SK-N-SH treated with all-trans-retinoic acid at 6 μM for 48 hours (cell line): ENCODE data around the gene ADAMTS13.

ENCODE experiments used
- ATAC-seq: fragments of 200-7000 bp; cut with Tn5 transposase; 3 replicates; pipeline ENCODE4 v1.9.1; 2020; ENCODE audit warnings: mild to moderate bottlenecking, moderate library complexity
- BACH2 ChIP-seq: fragments of 250-450 bp; sonication (Bioruptor Pico); IDR thresholded peaks from 2 replicates; pipeline ENCODE4 v1.9.0; 2021; ENCODE audit warnings: mild to moderate bottlenecking, borderline replicate concordance
- CREB5 ChIP-seq: fragments of 250-450 bp; sonication (Bioruptor Pico); IDR thresholded peaks from 2 replicates; pipeline ENCODE4 v1.5.1; 2020; ENCODE audit warnings: low read depth, mild to moderate bottlenecking, moderate library complexity
- CSDC2 ChIP-seq: fragments of 250-450 bp; sonication (Bioruptor Pico); IDR thresholded peaks from 2 replicates; pipeline ENCODE4 v1.5.0; 2020; ENCODE audit warnings: mild to moderate bottlenecking, moderate library complexity
- ESRRG ChIP-seq: fragments of 250-450 bp; sonication (Bioruptor Pico); IDR thresholded peaks from 2 replicates; pipeline ENCODE4 v1.6.1; 2021; ENCODE audit warnings: mild to moderate bottlenecking
- GLIS3 ChIP-seq: fragments of 250-450 bp; sonication (Bioruptor Pico); IDR thresholded peaks from 2 replicates; pipeline ENCODE4 v1.5.0; 2020; ENCODE audit warnings: mild to moderate bottlenecking, moderate library complexity
- PATZ1 ChIP-seq: fragments of 250-450 bp; sonication (Bioruptor Pico); IDR thresholded peaks from 2 replicates; pipeline ENCODE4 v1.8.0; 2020; ENCODE audit warnings: mild to moderate bottlenecking, moderate library complexity, borderline replicate concordance
- POU6F1 ChIP-seq: fragments of 250-450 bp; sonication (Bioruptor Pico); IDR thresholded peaks from 2 replicates; pipeline ENCODE4 v1.8.0; 2021; ENCODE audit warnings: low read depth, mild to moderate bottlenecking, moderate library complexity, borderline replicate concordance
- RARB ChIP-seq: fragments of 250-450 bp; sonication (Bioruptor Pico); IDR thresholded peaks from 2 replicates; pipeline ENCODE4 v1.8.0; 2021; ENCODE audit warnings: mild to moderate bottlenecking, moderate library complexity
- SNAI2 ChIP-seq: fragments of 250-450 bp; sonication (Bioruptor Pico); IDR thresholded peaks from 2 replicates; pipeline ENCODE4 v1.5.0; 2020; ENCODE audit warnings: mild to moderate bottlenecking, moderate library complexity
- TCF4 ChIP-seq: fragments of 250-450 bp; sonication (Bioruptor Pico); IDR thresholded peaks from 2 replicates; pipeline ENCODE4 v1.8.0; 2021; ENCODE audit warnings: mild to moderate bottlenecking, moderate library complexity, borderline replicate concordance
- TOX ChIP-seq: fragments of 250-450 bp; sonication (Bioruptor Pico); IDR thresholded peaks from 2 replicates; pipeline ENCODE4 v1.8.0; 2021; ENCODE audit warnings: mild to moderate bottlenecking, moderate library complexity, borderline replicate concordance
- TSHZ2 ChIP-seq: fragments of 250-450 bp; sonication (Bioruptor Pico); IDR thresholded peaks from 2 replicates; pipeline ENCODE4 v1.5.0; 2020; ENCODE audit warnings: mild to moderate bottlenecking, moderate library complexity
- ZC3H10 ChIP-seq: fragments of 250-450 bp; sonication (Bioruptor Pico); IDR thresholded peaks from 2 replicates; pipeline ENCODE4 v1.5.1; 2021; ENCODE audit warnings: mild to moderate bottlenecking, moderate library complexity
- ZFP3 ChIP-seq: fragments of 250-450 bp; sonication (Bioruptor Pico); IDR thresholded peaks from 2 replicates; pipeline ENCODE4 v1.5.0; 2020; ENCODE audit warnings: mild to moderate bottlenecking, moderate library complexity
- ZFP30 ChIP-seq: fragments of 450-650 bp; formaldehyde crosslinking; IDR thresholded peaks from 2 replicates; pipeline ENCODE4 v1.5.0; 2022; ENCODE audit warnings: mild to moderate bottlenecking, moderate library complexity
- ZNF565 ChIP-seq: fragments of 450-650 bp; formaldehyde crosslinking; conservative IDR thresholded peaks from 2 replicates; pipeline ENCODE4 v1.5.0; 2020; ENCODE audit warnings: low read depth, mild to moderate bottlenecking, moderate library complexity
- ZNF70 ChIP-seq: fragments of 450-650 bp; formaldehyde crosslinking; IDR thresholded peaks from 2 replicates; pipeline ENCODE4 v1.5.0; 2020; ENCODE audit warnings: mild to moderate bottlenecking, moderate library complexity
- ZNF8 ChIP-seq: fragments of 450-650 bp; formaldehyde crosslinking; IDR thresholded peaks from 2 replicates; pipeline ENCODE4 v1.5.0; 2020; ENCODE audit warnings: mild to moderate bottlenecking, moderate library complexity

ADAMTS13 gene

GRCh38 chr9:133487331-133487725 lies 65.2 kb downstream of the ADAMTS13 start:
- no peak for ATAC-seq
- TF ChIP-seq CREB5 (CRISPR knock-in tag) = no peak
- no peak for TF ChIP-seq ZC3H10
- no peak for TF ChIP-seq ZFP3

GRCh38 chr9:133488686-133489252 lies 66.6 kb downstream of the ADAMTS13 start:
- no peak for ATAC-seq
- TF ChIP-seq PATZ1 (no peak), TOX (CRISPR knock-in tag) (no peak), SNAI2 (CRISPR knock-in tag) (no peak), ZC3H10 (no peak)
- TF ChIP-seq, all 23 proteins: peak for 0

- TF ChIP-seq ZC3H10 (no peak), BACH2 (no peak), ZNF70 (CRISPR knock-in tag) (no peak), RARB (no peak), TCF4 (CRISPR knock-in tag) (no peak), TSHZ2 (CRISPR knock-in tag) (no peak), POU6F1 (CRISPR knock-in tag) (no peak), GLIS3 (no peak), ESRRG (CRISPR knock-in tag) (no peak), ZNF8 (CRISPR knock-in tag) (no peak)
- TF ChIP-seq, all 23 proteins: peak for 0
- ATAC-seq = no peak
Observed at GRCh38 chr9:133489253-133490190, 67.4 kb downstream of the ADAMTS13 start.

- TF ChIP-seq CREB5 (CRISPR knock-in tag) (no peak), TOX (CRISPR knock-in tag) (no peak), ESRRG (CRISPR knock-in tag) (no peak), ZNF70 (CRISPR knock-in tag) (no peak), ZC3H10 (no peak), ZFP30 (CRISPR knock-in tag) (no peak), POU6F1 (CRISPR knock-in tag) (no peak), ZNF565 (CRISPR knock-in tag) (no peak), CSDC2 (no peak), ZFP3 (no peak), SNAI2 (CRISPR knock-in tag) (no peak)
- ATAC-seq = no peak
Observed at GRCh38 chr9:133490201-133490681, 68.1 kb downstream of the ADAMTS13 start.
